GM19238 (cell line): ENCODE results near the gene RANBP17.
"Not testable (repeated sequence)": the region's sequence is repeated elsewhere in the genome, so short reads cannot be mapped to it uniquely, and the experiment has no call there.

Experiments
- DNase-seq: peaks from one replicate; pipeline ENCODE4 v3.0.0; 2011; ENCODE audit warnings: low spot score; ENCODE audit not compliant: insufficient read length

The RANBP17 gene

DNA sequence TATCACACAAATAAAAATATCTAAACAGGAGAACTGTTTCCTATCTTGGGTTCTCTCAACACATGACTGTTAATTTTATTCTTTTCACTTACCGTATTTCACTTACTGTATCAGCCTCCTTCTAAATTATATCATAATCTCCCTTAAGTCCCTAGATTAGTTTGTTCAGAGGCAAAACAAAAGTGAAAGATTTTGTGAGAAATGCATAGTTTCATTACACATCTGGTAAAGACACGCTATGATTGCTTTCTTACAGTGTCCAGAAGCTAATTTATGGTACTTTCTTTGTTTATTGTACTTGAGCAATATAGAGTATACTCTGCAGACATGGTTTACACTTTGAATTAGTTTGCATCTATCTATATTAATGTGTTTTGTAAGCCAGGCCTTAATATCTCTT lies 287.5 kb downstream of the RANBP17 start:
- DNase-seq, result no peak

DNA sequence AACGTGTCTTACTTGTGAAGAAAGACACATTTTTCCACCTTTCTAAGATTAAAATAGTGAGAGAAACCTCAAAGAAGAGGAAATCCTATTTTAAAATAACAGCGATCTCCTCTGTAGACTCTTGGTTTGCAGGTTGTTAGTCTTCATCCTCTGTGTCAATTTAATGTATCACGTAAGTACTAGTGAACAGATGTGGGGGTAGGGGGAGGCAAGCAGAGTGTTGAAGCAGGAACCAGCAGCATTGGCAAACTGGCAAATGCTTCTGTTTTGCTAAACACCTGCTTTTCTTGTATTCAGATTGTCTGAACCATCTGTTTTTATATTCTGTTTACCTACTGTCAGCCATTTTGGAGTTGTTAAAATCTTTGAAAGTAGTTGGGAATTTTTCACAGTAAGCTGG lies 288.0 kb downstream of the RANBP17 start:
- DNase-seq, result no peak

DNA sequence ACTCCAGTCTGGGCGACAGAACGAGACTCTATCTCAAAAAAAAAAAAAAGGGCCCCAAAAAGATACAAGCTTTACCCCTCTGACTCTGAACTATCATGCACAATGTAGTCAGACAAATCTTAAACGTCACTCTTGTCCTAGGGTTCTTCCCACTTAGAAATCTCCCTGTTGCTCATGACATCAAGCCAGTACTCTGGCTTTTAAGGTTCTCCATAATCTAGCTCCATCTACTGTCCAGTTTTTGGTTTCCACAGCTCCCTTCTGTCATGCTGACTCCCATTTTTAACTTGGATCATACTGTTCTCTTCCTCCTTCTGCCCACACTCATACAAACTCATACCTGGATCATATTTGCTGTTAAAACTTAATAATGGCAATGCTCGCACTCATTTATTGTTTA lies 290.6 kb downstream of the RANBP17 start:
- no peak for DNase-seq

DNA sequence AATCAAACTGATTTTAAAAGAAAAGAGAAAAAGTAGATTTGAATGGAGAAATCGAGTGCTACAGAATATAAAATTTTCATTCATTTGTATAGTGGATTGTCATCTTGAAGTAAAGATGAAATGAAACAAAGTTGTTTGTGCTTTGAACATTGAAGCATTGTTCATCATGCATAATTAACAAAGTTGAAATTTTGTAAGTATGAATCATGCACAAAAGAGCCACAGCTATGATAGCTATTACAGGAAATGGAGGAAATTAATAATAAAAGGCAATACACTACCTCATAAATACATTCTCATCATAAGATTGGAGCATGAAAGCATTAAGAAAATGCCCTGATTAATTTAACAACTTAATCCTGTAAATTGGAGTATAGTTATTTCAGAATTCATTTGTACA lies 293.8 kb downstream of the RANBP17 start:
- no peak for DNase-seq

DNA sequence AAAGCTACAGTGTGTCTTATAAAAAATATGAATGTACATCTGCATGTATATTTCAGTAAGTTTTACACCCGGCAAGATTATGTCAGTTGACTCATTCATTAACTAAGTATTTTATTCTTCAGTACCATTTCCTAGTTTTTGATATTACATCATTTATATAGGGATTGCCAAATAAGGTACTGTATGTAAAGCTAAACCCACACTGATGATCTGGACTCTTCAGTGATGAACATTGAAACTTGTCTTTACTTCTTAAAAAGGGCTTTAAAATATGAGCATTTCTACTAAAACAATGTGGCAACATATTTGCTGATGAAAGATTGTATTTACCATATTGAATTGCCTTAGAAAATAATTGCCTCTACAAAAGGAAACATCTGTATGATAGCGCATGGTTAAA lies 295.5 kb downstream of the RANBP17 start:
- DNase-seq, result no peak

DNA sequence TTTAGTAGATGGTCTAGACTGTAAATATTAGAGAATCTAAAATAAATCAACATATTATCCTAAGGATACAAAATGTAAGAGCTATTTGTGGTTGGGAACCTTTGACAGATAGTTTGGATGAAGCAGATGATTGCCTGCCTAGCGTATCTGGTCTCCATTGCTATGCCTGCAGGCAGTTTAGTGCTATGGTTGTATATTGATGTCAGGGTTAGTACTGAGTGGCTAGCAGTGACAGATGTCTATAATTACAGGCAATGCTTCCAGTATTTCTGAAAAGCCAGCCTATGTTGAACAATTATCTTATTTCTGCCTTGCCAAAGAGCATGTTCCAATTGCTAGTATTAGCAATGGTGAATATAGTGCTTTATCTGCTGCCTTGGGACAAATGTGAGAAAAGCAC lies 296.0 kb downstream of the RANBP17 start:
- no peak for DNase-seq

DNA sequence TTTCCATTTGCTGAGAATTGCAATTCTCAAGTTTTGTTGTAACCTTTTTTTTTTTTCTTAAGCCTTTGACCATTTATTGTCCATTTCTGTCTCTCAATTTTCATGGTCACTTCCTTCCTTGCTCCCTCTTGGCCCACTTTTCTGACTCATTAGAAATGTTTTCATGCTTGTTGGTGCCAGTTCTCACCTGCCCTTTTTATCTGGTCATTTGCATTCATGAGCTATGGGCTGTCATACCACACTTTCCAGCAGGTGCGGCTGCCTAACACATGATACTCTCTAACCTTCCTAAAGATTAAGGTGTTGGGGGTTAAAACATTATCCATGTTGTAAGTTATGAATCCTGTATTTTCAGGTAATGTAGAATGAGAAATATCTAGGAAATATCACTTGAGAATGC lies 296.8 kb downstream of the RANBP17 start:
- no peak for DNase-seq

DNA sequence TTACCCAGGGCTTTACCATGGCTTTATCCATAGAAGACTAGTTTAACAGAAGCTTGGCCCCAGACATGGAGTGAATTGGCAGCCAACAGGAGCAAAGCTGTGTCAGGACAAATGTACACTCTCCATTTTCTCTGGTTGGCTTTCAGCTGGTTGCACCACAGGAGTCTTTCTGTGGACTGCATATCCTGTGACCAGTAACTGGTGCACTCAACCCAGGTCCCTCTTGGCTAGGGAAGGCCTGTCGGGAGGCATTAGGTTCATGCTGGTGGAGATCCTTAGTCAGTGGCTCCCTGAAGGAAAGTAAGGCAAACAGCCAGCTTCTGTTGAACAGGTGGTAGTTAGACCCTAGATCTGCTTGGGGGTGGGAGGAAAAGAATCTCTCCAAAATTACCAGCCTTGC lies 300.3 kb downstream of the RANBP17 start:
- DNase-seq, result no peak

DNA sequence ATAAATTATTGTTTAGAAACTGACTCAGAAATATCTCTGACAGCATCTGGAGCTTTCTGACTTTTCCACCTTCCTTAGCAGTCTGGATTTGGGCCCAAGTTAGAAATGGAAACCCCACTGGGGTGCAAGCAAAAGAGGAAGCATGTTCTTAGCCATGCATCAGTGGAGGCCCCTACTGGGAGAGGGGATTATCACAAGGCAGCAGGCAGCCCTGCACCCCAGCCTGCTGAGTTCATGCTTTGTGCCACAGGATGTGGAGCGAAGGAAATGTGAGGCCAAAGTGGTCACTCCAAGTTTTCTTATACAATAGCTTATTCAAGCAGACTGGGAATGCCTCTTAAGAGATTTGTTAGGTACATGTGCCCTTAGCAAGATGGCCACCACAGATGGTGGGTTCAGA lies 300.8 kb downstream of the RANBP17 start:
- DNase-seq, result no peak

DNA sequence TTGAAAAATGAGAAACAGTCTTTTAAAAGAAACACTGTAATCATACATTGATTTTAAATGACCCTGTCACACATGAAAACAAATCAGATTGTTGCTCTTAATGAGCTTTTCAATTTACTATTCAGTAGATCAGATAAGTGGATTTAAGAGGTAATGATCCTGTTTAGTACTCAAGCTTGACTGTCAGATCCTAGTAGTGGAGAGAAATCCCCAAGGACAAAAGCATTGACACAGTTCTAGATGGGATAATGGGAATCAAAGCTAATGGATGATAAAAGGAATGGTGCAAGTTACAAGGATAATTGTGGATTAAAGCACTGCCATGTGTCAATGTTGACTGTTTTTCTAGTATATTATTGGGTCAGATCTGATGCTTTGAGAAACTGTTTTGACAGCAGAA lies 304.9 kb downstream of the RANBP17 start:
- DNase-seq, result no peak

DNA sequence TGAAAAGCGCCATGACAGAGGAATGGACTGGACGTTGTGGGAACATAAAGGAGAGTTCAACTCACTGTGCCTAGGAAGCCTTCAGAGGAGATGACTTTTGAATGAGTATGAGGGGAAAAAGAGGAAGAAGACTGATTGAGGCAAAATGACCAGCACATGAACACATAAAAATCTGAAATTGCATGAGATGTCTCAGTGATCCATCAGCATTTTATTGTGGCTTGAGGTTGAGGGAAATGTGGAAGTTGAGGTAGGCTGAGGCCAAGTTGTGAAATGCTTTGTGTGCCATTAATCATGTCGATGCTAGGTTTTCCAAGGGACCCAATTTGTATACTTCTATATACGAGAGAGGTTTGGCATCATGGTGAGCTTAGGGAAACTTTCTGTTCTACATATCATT lies 306.4 kb downstream of the RANBP17 start:
- no peak for DNase-seq

DNA sequence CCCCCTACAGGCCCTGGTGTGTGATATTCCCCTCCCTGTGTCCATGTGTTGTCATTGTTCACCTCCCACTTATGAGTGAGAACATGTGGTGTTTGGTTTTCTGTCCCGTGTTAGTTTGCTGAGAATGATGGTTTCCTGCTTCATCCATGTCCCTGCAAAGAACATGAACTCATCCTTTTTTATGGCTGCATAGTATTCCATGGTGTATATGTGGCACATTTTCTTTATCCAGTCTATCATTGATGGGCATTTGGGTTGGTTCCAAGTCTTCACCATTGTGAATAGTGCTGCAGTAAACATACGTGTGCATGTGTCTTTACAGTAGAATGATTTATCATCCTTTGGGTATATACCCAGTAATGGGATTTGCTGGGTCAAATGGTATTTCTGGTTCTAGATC lies 313.1 kb downstream of the RANBP17 start:
- not testable (repeated sequence) for DNase-seq

DNA sequence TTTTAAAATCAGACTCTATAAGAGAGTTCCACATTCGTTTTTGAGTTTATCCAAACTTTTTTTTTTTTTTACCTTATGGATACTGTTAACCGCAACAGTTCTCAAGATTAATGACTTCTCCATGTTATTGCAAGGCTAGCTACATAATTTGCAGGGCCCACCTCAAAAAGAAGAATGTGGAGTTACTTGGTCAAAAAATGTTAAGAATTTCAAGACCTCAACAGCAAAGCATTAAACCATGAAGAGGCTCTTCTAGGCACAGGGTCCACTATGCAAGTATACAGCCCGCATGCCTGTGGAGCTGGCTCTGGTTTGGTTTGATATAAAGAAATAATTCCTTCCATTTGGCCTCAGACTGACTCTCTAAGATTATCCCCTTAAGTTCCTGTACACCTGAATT lies 313.9 kb downstream of the RANBP17 start:
- no peak for DNase-seq

DNA sequence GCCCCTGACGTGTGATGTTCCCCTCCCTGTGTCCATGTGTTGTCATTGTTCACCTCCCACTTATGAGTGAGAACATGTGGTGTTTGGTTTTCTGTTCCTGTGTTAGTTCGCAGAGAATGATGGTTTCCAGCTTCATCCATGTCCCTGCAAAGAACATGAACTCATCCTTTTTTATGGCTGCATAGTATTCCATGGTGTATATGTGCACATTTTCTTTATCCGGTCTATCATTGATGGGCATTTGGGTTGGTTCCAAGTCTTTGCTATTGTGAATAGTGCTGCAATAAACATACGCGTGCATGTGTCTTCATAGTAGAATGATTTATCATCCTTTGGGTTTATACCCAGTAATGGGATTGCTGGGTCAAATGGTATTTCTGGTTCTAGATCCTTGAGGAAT lies 316.4 kb downstream of the RANBP17 start:
- DNase-seq, result not testable (repeated sequence)

DNA sequence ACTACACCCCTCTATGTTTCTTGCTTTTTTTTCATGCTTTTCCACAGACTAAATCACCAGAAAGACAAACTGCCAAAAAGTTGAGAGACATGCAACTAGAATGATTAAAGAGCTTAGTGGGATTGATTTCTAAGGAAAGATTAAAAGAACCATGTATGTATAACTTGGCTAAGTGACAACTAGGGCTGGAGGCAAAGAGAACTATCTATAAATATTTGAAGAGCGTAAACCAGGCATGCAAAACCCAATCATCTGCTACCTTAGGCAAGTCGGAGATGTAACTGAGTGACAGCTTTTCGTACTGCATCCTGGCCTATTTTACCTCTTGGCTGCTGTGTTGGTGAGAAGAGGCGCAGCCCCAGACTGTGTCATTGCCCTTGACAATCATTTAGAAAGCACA lies 326.2 kb downstream of the RANBP17 start:
- no peak for DNase-seq

DNA sequence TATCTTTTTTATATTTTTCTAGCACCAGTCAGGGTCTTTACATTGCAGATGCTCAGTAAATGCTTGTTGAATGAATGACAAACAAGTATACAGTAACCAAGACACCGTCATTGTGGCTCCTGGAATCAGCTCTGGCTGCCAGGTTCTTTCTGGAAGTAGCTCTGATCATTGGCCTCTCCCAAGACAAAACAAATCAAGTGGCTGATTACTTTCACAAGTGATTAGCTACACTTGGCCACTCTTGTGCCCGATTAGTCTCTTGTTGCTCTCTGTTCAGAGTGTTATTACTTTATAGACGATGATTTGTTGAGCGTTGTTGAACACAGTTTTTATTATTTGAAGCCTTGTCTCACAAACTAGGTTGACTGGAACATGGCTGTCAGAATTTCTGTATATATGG lies 327.6 kb downstream of the RANBP17 start:
- DNase-seq, result no peak

DNA sequence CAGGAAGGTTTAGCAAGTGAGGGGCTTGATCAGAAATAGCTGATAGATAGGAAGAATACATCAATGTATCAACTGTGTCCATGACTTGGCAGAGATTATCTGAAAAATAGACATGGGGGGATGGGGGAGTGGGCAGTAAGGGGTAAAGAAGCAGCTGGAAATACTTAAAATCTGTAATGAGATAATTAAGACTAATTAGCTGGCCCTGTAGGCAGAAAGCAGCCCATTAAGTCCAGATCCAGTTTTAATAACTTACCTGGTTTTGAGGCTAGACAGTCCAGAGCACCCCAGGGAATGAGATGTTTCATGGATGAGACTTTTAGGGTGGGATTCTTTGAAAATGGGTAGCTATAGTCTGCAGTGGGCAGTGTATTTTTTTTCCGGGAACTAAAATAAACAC lies 330.3 kb downstream of the RANBP17 start:
- no peak for DNase-seq

DNA sequence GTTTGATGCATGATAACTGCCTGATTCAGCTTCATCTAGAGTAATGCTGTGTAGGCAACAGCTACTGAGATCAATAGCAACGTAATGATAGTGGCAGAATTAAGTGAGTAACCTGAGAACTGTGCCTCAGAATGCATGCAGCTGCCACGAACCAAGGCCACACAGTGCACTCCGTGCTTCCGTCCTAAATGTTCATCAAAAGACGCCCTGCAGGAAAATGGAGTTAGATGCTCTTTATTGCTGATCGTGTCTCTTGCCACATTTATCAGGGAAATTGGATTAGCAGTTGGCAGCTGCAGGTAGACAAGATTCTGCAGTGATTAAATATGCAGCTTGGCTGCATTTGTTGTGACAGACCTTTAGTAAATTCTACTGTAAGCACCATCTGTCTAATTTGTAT lies 339.5 kb downstream of the RANBP17 start:
- no peak for DNase-seq

DNA sequence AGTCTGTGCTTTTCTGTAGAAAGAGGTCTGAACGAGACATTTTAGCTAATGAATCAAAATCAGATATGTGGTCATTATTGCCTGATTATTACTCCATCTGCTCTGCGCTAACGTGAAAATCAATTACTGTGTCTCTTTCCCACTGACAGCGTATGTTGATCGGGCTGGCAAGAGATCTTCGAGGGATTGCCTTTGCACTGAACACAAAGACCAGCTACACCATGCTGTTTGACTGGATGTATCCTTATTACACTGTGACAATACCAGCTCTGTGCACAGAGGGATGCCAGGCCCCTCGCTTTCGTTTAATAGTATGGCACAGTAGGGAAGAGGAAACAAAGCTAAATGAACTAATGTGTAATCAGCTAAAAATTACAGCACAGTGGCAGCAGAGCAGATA lies 343.6 kb downstream of the RANBP17 start:
- no peak for DNase-seq

DNA sequence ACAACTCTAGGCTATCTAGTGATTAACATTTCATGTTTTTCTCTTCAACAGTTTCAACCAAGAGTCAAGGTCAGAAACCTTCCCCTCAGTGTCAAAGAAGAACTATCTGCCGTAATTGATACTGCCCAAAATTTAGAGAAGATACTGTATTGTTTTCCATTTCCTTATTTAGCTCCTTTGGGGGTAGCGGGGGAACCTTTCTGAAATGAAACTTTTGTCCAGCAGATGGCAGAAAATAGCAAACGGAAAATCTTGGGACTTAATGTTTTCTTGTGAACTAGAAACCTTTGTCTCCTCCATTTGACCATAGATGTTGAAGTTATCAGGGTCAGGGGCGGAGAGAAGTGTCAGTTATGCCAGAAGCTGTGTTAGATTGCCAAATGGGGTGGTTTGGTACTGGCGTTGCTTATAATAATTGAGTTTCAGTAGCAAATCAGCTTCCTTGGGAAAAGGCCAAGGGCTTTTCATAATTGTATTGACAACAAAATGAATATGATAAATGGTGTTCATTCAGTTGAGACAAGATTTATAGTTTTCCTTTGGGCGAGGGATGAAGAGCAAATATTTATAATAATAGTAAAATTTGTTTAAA lies 345.5 kb downstream of the RANBP17 start:
- DNase-seq, result peak; percentile 5

DNA sequence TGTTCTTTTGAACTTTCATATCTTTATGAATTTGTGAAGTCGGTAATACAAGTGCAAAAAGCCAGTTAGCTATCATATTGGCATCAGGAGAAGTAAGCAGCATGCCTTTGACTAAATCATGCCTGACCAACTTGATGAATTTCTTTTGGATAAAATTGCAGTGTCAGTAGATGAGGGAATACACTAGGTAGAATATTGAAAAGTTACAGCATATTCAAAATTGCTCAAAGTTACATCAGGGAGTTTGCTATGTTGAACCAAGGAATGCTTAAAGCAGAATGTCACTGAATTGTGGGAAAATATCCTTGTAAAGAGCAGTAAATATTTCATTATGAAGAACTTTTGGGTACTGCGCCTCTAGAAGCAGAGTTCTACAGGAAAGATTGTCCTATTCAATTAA lies 360.1 kb downstream of the RANBP17 start:
- no peak for DNase-seq

DNA sequence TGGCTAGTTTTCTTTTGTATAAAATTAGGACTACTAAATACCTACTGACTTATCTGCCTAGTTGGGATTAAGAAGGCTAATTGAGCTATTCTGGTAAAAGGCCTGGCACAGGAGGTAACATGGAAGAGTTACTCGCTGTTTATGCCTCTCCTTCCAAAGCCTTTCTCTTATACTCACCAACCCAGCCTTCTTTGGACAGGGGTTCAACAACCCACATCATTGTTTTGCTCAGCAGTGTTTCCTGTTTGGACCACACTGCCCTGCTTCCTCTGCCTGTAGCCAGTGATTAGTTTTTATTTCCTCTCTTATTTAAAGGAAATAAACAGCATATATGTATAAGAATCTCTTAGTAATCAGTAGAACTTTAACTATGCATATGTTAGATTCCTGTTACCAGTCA lies 362.1 kb downstream of the RANBP17 start:
- DNase-seq, result no peak

DNA sequence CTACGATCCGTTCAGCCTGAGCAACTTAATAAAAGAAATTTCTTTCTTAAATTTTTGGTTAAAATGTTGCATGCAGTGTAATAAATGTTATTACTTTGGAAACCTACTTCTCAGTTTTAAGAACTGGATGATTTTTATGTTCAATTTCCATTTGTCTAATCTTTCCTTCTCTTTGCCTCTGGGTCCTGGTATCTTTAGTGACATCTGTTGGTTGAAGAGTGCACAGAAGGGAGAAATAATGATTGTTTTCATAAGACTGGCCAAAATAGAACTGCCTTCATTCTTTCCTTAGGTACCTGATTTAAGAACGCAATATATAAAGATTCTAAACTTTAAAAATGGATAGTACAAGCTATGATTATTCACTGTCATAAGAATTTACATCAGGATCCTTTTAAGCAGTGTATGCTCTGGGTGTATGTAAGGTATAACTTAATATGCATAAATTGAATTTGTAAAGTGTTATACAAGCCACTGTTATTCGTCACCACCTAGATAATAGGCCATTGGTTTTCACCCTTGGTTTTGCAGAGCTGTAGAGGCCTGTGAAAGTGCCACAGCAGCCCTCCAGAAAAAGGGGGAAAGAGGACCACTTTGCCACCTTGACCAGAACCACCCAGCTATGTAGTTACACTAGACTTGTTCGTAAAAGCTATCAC lies 364.4 kb downstream of the RANBP17 start:
- no peak for DNase-seq

DNA sequence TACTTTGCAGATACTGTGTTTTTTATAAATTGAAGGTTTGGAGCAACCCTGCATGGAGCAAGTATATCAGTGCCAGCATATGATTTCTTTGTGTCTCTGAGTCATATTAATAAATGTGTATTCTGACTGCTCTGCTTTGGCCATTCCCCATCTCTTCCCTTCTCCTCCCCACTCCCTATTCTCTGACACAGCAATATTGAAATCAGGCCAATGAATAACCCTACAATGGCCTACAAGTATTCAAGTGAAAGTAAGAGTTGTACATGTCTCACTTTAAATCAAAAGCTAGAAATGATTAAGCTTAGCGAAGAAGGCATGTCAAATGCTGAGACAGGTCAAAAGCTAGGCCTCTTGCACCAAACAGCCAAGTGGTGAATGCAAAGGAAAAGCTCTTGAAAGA lies 365.0 kb downstream of the RANBP17 start:
- DNase-seq, result no peak
